ENCODE data around the gene ACOD1.

DNA sequence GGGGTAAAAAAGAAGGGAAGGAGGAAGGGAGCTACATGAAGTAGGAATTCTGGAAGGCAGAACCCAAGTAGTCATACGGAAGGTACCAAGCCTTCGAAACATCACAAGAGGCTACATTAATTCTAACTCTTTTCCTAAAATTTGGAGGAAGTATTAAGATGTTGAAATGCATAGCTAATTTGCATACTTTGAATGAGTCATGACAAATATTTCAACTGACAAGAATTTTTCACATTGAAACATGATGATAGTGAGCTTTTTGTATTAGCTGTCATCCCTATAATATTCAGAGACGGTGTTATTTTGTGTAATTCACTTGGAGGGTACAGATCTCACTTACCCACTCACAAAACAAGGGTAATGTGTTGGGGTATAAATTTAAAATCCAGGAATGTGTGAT lies 9.1 kb upstream of the ACOD1 start:
- TF ChIP-seq, protein P1, sequence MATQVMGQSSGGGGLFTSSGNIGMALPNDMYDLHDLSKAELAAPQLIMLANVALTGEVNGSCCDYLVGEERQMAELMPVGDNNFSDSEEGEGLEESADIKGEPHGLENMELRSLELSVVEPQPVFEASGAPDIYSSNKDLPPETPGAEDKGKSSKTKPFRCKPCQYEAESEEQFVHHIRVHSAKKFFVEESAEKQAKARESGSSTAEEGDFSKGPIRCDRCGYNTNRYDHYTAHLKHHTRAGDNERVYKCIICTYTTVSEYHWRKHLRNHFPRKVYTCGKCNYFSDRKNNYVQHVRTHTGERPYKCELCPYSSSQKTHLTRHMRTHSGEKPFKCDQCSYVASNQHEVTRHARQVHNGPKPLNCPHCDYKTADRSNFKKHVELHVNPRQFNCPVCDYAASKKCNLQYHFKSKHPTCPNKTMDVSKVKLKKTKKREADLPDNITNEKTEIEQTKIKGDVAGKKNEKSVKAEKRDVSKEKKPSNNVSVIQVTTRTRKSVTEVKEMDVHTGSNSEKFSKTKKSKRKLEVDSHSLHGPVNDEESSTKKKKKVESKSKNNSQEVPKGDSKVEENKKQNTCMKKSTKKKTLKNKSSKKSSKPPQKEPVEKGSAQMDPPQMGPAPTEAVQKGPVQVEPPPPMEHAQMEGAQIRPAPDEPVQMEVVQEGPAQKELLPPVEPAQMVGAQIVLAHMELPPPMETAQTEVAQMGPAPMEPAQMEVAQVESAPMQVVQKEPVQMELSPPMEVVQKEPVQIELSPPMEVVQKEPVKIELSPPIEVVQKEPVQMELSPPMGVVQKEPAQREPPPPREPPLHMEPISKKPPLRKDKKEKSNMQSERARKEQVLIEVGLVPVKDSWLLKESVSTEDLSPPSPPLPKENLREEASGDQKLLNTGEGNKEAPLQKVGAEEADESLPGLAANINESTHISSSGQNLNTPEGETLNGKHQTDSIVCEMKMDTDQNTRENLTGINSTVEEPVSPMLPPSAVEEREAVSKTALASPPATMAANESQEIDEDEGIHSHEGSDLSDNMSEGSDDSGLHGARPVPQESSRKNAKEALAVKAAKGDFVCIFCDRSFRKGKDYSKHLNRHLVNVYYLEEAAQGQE (IDR thresholded peaks at IDR 0.05; ENCODE audit: insufficient read depth in 1 of 2, low read depth in 2 of 2, low read length in 2 of 2) = no peak
- TF ChIP-seq POLR2AphosphoS5 (IDR thresholded peaks at IDR 0.05; ENCODE audit: low read depth, low read length) (no peak), SIN3A (IDR thresholded peaks at IDR 0.05; ENCODE audit: borderline replicate concordance, insufficient read depth, low read length) (no peak), TAF1 (IDR thresholded peaks at IDR 0.05; ENCODE audit: borderline replicate concordance, insufficient read depth, low read length) (no peak)

All from PFSK-1 (cell line).